Measurements from ENCODE around the gene SASH1. TPM values are rescaled to one million over a fixed set of nuclear protein-coding genes. Genes with fewer than 3 reads are reported as not detected.

The SASH1 gene
- total and polyA plus RNA-seq, 2 donors (not counting 3 experiments of a cell fraction or from before 2014, with no cell fraction given) = 18.5 to 103 TPM

GRCh38 chr6:148535976-148536375 is 193.3 kb downstream of the SASH1 start:
- Histone ChIP-seq H3K36me3 (ENCODE audit: control insufficient read depth in 2 of 2, extremely low read depth in 1 of 2, insufficient read depth in 2 of 2, low read length in 2 of 2) (peaks cover 36 to 70% of the 10 kb centered on the region in 2 experiments), H3K9me1 (replicated peaks; ENCODE audit: control insufficient read depth, extremely low read depth, insufficient read depth, low read length) (no peaks in the 10 kb centered on the region), H3K27ac (ENCODE audit: insufficient read depth, low read depth, low read length) (no peak overlapping the region), H2AFZ (ENCODE audit: low read depth, low read length) (no peak overlapping the region), H4K20me1 (replicated peaks; ENCODE audit: control insufficient read depth, extremely low read depth, insufficient read depth, low read length) (no peaks in the 10 kb centered on the region), H3K9me3 (replicated peaks; ENCODE audit: control insufficient read depth, insufficient read depth, low read length) (no peaks in the 10 kb centered on the region), H3K4me1 (ENCODE audit: control insufficient read depth, extremely low read depth, insufficient read depth, low read length) (peaks cover 5% of the 10 kb centered on the region), H3K79me2 (ENCODE audit: control insufficient read depth, insufficient read depth, low read length) (peaks cover 3% of the 10 kb centered on the region), H3K4me3 (replicated peaks in 1 of 3; ENCODE audit: insufficient read depth in 1 of 3, low read depth in 1 of 3, low read length in 3 of 3) (no peak overlapping the region), H3K27me3 (ENCODE audit: control insufficient read depth in 2 of 2, insufficient read depth in 2 of 2, low read length in 2 of 2) (no peaks in the 10 kb centered on the region), H3K9ac (replicated peaks; ENCODE audit: extremely low read depth, insufficient read depth, low read length) (no peak overlapping the region), H3K4me2 (ENCODE audit: insufficient read depth, low read length) (no peak overlapping the region)
- no TSS peak for BruUV-seq (replicated peaks)
- FAIRE-seq (no peak), DNase-seq (ENCODE audit: low read depth, low spot score) (no peak)
- TF ChIP-seq GATA2 (IDR thresholded peaks at IDR 0.05; ENCODE audit: insufficient read depth, insufficient read length, low read depth, low read length) = no peak
- TF ChIP-seq CTCF (IDR thresholded peaks at IDR 0.05; ENCODE audit: extremely low read depth in 1 of 2, insufficient read depth in 1 of 2, low read depth in 1 of 2, low read length in 2 of 2) = no peak
- no peak for TF ChIP-seq EZH2 (IDR thresholded peaks at IDR 0.05; ENCODE audit: borderline replicate concordance, low read depth, low read length, severe bottlenecking)
- TF ChIP-seq, protein P1, sequence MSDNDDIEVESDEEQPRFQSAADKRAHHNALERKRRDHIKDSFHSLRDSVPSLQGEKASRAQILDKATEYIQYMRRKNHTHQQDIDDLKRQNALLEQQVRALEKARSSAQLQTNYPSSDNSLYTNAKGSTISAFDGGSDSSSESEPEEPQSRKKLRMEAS (IDR thresholded peaks at IDR 0.05; ENCODE audit: insufficient read depth, insufficient read length) = no peak
- dilution Hi-C loops (cut with MboI; ENCODE audit: extremely low pct_ligation_motif_present, low sequenced_read_pairs) (no loop called here), intact Hi-C loops (cut with micrococcal nuclease) (no loop called here)
- POLR2A ChIA-PET = no interaction called here
- CTCF ChIA-PET = interaction anchor here (2.0 kb wide), 1 partner anchor 356 kb away, joined by 5 read pairs; no protein-coding TSS in a partner anchor

Data from endothelial cell of umbilical vein (primary cell).